IMR-90 (cell line): ENCODE results near the gene PSME2. TPM values are rescaled to one million over a fixed set of nuclear protein-coding genes. Genes with fewer than 3 reads are reported as not detected.

Experiments used
- ATAC-seq: fragments of 200-7000 bp; cut with Tn5 transposase; 2 replicates; pipeline ENCODE4 v1.9.1; 2020; ENCODE audit warnings: low read depth, mild to moderate bottlenecking, moderate library complexity
- BruUV-seq: library from RNA; stranded (reverse); fragments of 400-500 nt; replicated peaks from 2 replicates; lab custom pipeline; 2021; lab: Mats Ljungman, UMichigan
- CTCF ChIA-PET: fragments of 300-600 bp; formaldehyde crosslinking; extraction: SDS; loops from one replicate; lab custom pipeline; 2021; ENCODE audit warnings: antibody characterized with exemption; lab: Yijun Ruan, JAX
- POLR2A ChIA-PET: fragments of 300-600 bp; sonication (Branson Sonifier 250); formaldehyde crosslinking; loops from one replicate; lab custom pipeline; 2022; ENCODE audit warnings: antibody characterized with exemption; ENCODE audit not compliant: unreplicated experiment; lab: Charles Lee
- DNase-seq: peaks from one replicate; pipeline ENCODE4 v3.0.0; 2013
- H2AFZ ChIP-seq: replicated peaks from 2 replicates; pipeline ENCODE3; 2013; ENCODE audit warnings: low read length, mild to moderate bottlenecking; ENCODE audit not compliant: poor library complexity
- H2AK5ac ChIP-seq: 2 replicates; pipeline ENCODE4 v1.6.1; 2013; ENCODE audit warnings: low read depth, low read length, inconsistent platforms
- H2AK9ac ChIP-seq: replicated peaks from 2 replicates; pipeline ENCODE3; 2013; ENCODE audit warnings: mild to moderate bottlenecking, low read depth, low read length, moderate library complexity; ENCODE audit not compliant: poor library complexity
- H2BK120ac ChIP-seq: 2 replicates; pipeline ENCODE4 v1.6.1; 2013; ENCODE audit warnings: low read depth, low read length, inconsistent platforms
- H2BK15ac ChIP-seq: 3 replicates; pipeline ENCODE4 v1.6.1; 2013; ENCODE audit warnings: low read depth, low read length, inconsistent platforms
- H2BK20ac ChIP-seq: 2 replicates; pipeline ENCODE4 v1.6.1; 2013; ENCODE audit warnings: low read depth, mild to moderate bottlenecking, inconsistent platforms, low read length, moderate library complexity
- H2BK5ac ChIP-seq: 2 replicates; pipeline ENCODE4 v1.6.1; 2013; ENCODE audit warnings: mild to moderate bottlenecking, low read depth, low read length, inconsistent platforms; ENCODE audit not compliant: poor library complexity, severe bottlenecking
- H3K14ac ChIP-seq: replicated peaks from 2 replicates; pipeline ENCODE4 v1.6.1; 2013; ENCODE audit warnings: low read depth, low read length, inconsistent platforms
- H3K18ac ChIP-seq: 2 replicates; pipeline ENCODE4 v1.6.1; 2013; ENCODE audit warnings: low read depth, low read length, control low read depth
- H3K23ac ChIP-seq: 2 replicates; pipeline ENCODE4 v1.6.1; 2013; ENCODE audit warnings: low read depth, low read length, inconsistent platforms
- H3K27ac ChIP-seq: 2 replicates; pipeline ENCODE4 v1.5.1; 2013; ENCODE audit warnings: mild to moderate bottlenecking, control low read depth, low read length; ENCODE audit not compliant: insufficient read depth
- H3K27me3 ChIP-seq: 2 replicates; pipeline ENCODE4 v1.6.1; 2013; ENCODE audit warnings: low read length; ENCODE audit not compliant: control insufficient read depth, insufficient read depth
- H3K36me3 ChIP-seq: 2 replicates; pipeline ENCODE4 v1.6.1; 2013; ENCODE audit warnings: low read length, mixed read lengths; ENCODE audit not compliant: control insufficient read depth, insufficient read depth
- H3K4ac ChIP-seq: 2 replicates; pipeline ENCODE4 v1.6.1; 2013; ENCODE audit warnings: low read depth, low read length, inconsistent platforms
- H3K4me1 ChIP-seq: 2 replicates; pipeline ENCODE4 v1.6.1; 2013; ENCODE audit warnings: low read length, mixed read lengths; ENCODE audit not compliant: control insufficient read depth, insufficient read depth
- H3K4me2 ChIP-seq: 2 replicates; pipeline ENCODE4 v1.6.1; 2013; ENCODE audit warnings: low read depth, mild to moderate bottlenecking, control low read depth, low read length, moderate library complexity
- H3K4me3 ChIP-seq: 2 replicates; pipeline ENCODE4 v1.5.1; 2013; ENCODE audit warnings: low read depth, mild to moderate bottlenecking, control low read depth, low read length, moderate library complexity; ENCODE audit not compliant: insufficient read depth
- H3K56ac ChIP-seq: 2 replicates; pipeline ENCODE4 v1.6.1; 2013; ENCODE audit warnings: low read length, inconsistent platforms; ENCODE audit not compliant: insufficient read depth; ENCODE audit errors: extremely low read depth
- H3K79me1 ChIP-seq, 2 experiments: 2 replicates each; pipeline ENCODE4 v1.6.1; 2013; ENCODE audit warnings: low read length in 2 of 2, inconsistent platforms in 1 of 2, low read depth in 1 of 2
- H3K9ac ChIP-seq: 2 replicates; pipeline ENCODE4 v1.6.1; 2013; ENCODE audit warnings: low read depth, low read length, control low read depth
- H3K9me1 ChIP-seq: 2 replicates; pipeline ENCODE4 v1.6.1; 2013; ENCODE audit warnings: low read length, inconsistent platforms; ENCODE audit not compliant: insufficient read depth
- H3K9me3 ChIP-seq: 2 replicates; pipeline ENCODE4 v1.6.1; 2013; ENCODE audit warnings: low read length; ENCODE audit not compliant: control insufficient read depth, insufficient read depth
- H4K20me1 ChIP-seq: 2 replicates; pipeline ENCODE4 v1.6.1; 2013; ENCODE audit warnings: low read length, inconsistent platforms; ENCODE audit not compliant: insufficient read depth
- H4K5ac ChIP-seq: 2 replicates; pipeline ENCODE4 v1.6.1; 2013; ENCODE audit warnings: mild to moderate bottlenecking, low read depth, low read length, control low read depth
- H4K8ac ChIP-seq, 2 experiments: 2 replicates each; pipeline ENCODE4 v1.6.1; 2013; ENCODE audit warnings: low read depth in 2 of 2, low read length in 2 of 2, control low read depth in 1 of 2, inconsistent platforms in 1 of 2
- H4K91ac ChIP-seq: 2 replicates; pipeline ENCODE4 v1.6.1; 2013; ENCODE audit warnings: low read depth, low read length, inconsistent platforms; ENCODE audit not compliant: insufficient read depth
- BHLHE40 ChIP-seq: fragments of 150-350 bp; IDR thresholded peaks from 2 replicates; pipeline ENCODE4 v1.6.1; 2016; ENCODE audit warnings: mild to moderate bottlenecking, low read depth, low read length
- CHD1 ChIP-seq: IDR thresholded peaks from 2 replicates; pipeline ENCODE4 v1.6.1; 2012; ENCODE audit warnings: low read depth, low read length, improper control_type of control experiment
- FOS ChIP-seq: fragments of 150-350 bp; IDR thresholded peaks from 2 replicates; pipeline ENCODE4 v1.6.1; 2016; ENCODE audit warnings: low read depth, low read length
- MAZ ChIP-seq: IDR thresholded peaks from 2 replicates; pipeline ENCODE4 v1.6.1; 2012; ENCODE audit warnings: low read depth, mild to moderate bottlenecking, low read length, improper control_type of control experiment, moderate library complexity, borderline replicate concordance
- MXI1 ChIP-seq: IDR thresholded peaks from 2 replicates; pipeline ENCODE4 v1.6.1; 2012; ENCODE audit warnings: low read depth, mild to moderate bottlenecking, low read length, moderate library complexity, borderline replicate concordance
- NFE2L2 ChIP-seq: fragments of 150-350 bp; IDR thresholded peaks from 2 replicates; pipeline ENCODE4 v1.6.1; 2016; ENCODE audit warnings: low read depth, mild to moderate bottlenecking, low read length
- POLR2A ChIP-seq: IDR thresholded peaks from 2 replicates; pipeline ENCODE4 v1.6.1; 2012; ENCODE audit warnings: mild to moderate bottlenecking, low read depth, low read length
- RAD21 ChIP-seq: IDR thresholded peaks from 2 replicates; pipeline ENCODE4 v1.6.1; 2012; ENCODE audit warnings: low read length, improper control_type of control experiment
- RCOR1 ChIP-seq: IDR thresholded peaks from 2 replicates; pipeline ENCODE4 v1.6.1; 2012; ENCODE audit warnings: mild to moderate bottlenecking, low read length, improper control_type of control experiment; ENCODE audit not compliant: insufficient replicate concordance
- RFX5 ChIP-seq: IDR thresholded peaks from 2 replicates; pipeline ENCODE4 v1.8.0; 2012; ENCODE audit warnings: low read depth, mild to moderate bottlenecking, low read length, moderate library complexity
- USF2 ChIP-seq: fragments of 150-350 bp; IDR thresholded peaks from 2 replicates; pipeline ENCODE4 v1.6.1; 2017; ENCODE audit warnings: mild to moderate bottlenecking, antibody characterized with exemption, low read length, low read depth
- WGBS, 2 experiments: methylation state at CpG; one replicate each; pipeline versions ENCODE4 v1.1.5 to v1.1.7; 2013; ENCODE audit warnings: missing lambda C conversion rate in 2 of 2; ENCODE audit not compliant: insufficient read length in 1 of 2; ENCODE audit errors: extremely low coverage in 2 of 2; 5-methylcytosine and 5-hydroxymethylcytosine counted together
- dilution Hi-C: fragments of 300-500 bp; cut with HindIII; formaldehyde crosslinking; loops from one replicate; pipeline ENCODE4 v1.14.3; 2018; ENCODE audit warnings: low sequenced_read_pairs; ENCODE audit not compliant: unreplicated experiment
- in situ Hi-C: fragments of 300-500 bp; cut with MboI; formaldehyde crosslinking; loops from 3 replicates; pipeline ENCODE4 v1.14.3; 2019; ENCODE audit warnings: low sequenced_read_pairs, inconsistent platforms, mixed read lengths
- intact Hi-C: fragments of 100-400 bp; cut with micrococcal nuclease; formaldehyde crosslinking; loops from 2 replicates; pipeline ENCODE4 v1.10.0; 2022
- polyA plus RNA-seq, 3 experiments: library from polyadenylated mRNA; depleted of rRNA; stranded (reverse); fragments of >200 nt; gene quantifications; 2 replicates each; pipeline ENCODE4 v1.2.3, GENCODE V29; 2012; ENCODE audit warnings: low replicate concordance in 1 of 3
- total RNA-seq: library from RNA; depleted of rRNA; stranded (reverse); fragments of >200 nt; gene quantifications from 2 replicates; pipeline ENCODE4 v1.2.3, GENCODE V29; 2012

Gene PSME2
- total and polyA plus RNA-seq, 2 of the 4 experiments (the other 2 are of a cell fraction), result 104 to 141 TPM

GRCh38 chr14:24123424-24124417, 22.7 kb downstream of the PSME2 start:
- ChIA-PET POLR2A (no interaction called here), CTCF (no interaction called here)
- intact Hi-C loops, result no loop called here

More at GRCh38 chr14:24123424-24124417, 22.7 kb downstream of the PSME2 start:
- Histone ChIP-seq H3K18ac (no peak overlapping the region), H3K4ac (no peak overlapping the region), H2AK9ac (no peak overlapping the region), H2BK120ac (no peak overlapping the region), H3K27me3 (no peaks in the 10 kb centered on the region), H3K9me1 (no peaks in the 10 kb centered on the region), H3K56ac (no peak overlapping the region), H4K8ac (no peak overlapping the region), H4K5ac (no peak overlapping the region), H3K14ac (no peak overlapping the region), H3K9ac (no peak overlapping the region), H3K23ac (no peak overlapping the region), H3K36me3 (peaks cover 31% of the 10 kb centered on the region), H3K4me2 (no peak overlapping the region), H3K4me1 (no peaks in the 10 kb centered on the region), H3K79me1 (no peaks in the 10 kb centered on the region), H2BK20ac (no peak overlapping the region), H3K9me3 (no peaks in the 10 kb centered on the region), H2AFZ (no peak overlapping the region), H2BK15ac (no peak overlapping the region), H2AK5ac (no peak overlapping the region), H4K20me1 (no peaks in the 10 kb centered on the region), H3K27ac (no peak overlapping the region), H4K91ac (no peak overlapping the region), H3K4me3 (no peak overlapping the region), H2BK5ac (no peak overlapping the region)
- WGBS, 2 experiments, result no CpG with 5 or more reads among the region's 9 CpGs
- in situ Hi-C loops (no loop called here), dilution Hi-C loops (no loop called here)
- ATAC-seq, result no peak
- TF ChIP-seq CHD1, result no peak
- TF ChIP-seq POLR2A, result no peak
- no peak for TF ChIP-seq FOS
- TF ChIP-seq MAZ, result no peak
- no peak for TF ChIP-seq MXI1
- no peak for TF ChIP-seq RFX5
- no peak for TF ChIP-seq RCOR1
- no peak for TF ChIP-seq NFE2L2
- no peak for TF ChIP-seq BHLHE40
- no peak for TF ChIP-seq RAD21
- TF ChIP-seq USF2, result no peak
- DNase-seq, result no peak
- no TSS peak for BruUV-seq
